Activated CD8-positive, alpha-beta memory T cell treated with anti-CD3 and anti-CD28 coated beads, Interleukin-2, amount 10 ng/mL, durations not matched to agents 7 days and 5 days (primary cell): Measurements from ENCODE around the gene TTYH3. TPM values are rescaled to one million over a fixed set of nuclear protein-coding genes. Genes with fewer than 3 reads are reported as not detected.
A peak's percentile ranks its signal among the peaks of the same experiment; 100 is the strongest.

Experiments
- ATAC-seq: fragments of 150-1000 bp; cut with Tn5 transposase; one replicate; pipeline ENCODE4 v1.10.0; 2021; ENCODE audit warnings: moderate library complexity
- CTCF ChIA-PET: fragments of 350-600 bp; sonication (Branson Sonifier 250); formaldehyde crosslinking; loops from one replicate; lab custom pipeline; 2021; ENCODE audit warnings: antibody characterized with exemption; lab: Charles Lee
- DNase-seq: peaks from one replicate; pipeline ENCODE4 v3.0.0-alpha.2; 2020
- H3K27ac Mint-ChIP-seq: one replicate; pipeline ENCODE4 v1.8.0; 2021; ENCODE audit warnings: mild to moderate bottlenecking, mixed read lengths
- H3K27me3 Mint-ChIP-seq: one replicate; pipeline ENCODE4 v1.8.0; 2021; ENCODE audit warnings: mixed read lengths
- H3K36me3 Mint-ChIP-seq: one replicate; pipeline ENCODE4 v1.8.0; 2021; ENCODE audit warnings: mild to moderate bottlenecking, mixed read lengths
- H3K4me1 Mint-ChIP-seq: one replicate; pipeline ENCODE4 v1.8.0; 2021; ENCODE audit warnings: mixed read lengths
- H3K4me3 Mint-ChIP-seq: one replicate; pipeline ENCODE4 v1.8.0; 2021; ENCODE audit warnings: mild to moderate bottlenecking, moderate library complexity, mixed read lengths
- H3K9me3 Mint-ChIP-seq: one replicate; pipeline ENCODE4 v1.8.0; 2022; ENCODE audit warnings: low read depth, mixed read lengths
- total RNA-seq, 2 experiments: library from RNA; stranded (reverse); gene quantifications; one replicate each; pipeline ENCODE4 v1.2.3, GENCODE V29; 2021

Gene TTYH3
- total RNA-seq, 2 experiments from 2014 or later = 19.9 to 31.7 TPM

DNA sequence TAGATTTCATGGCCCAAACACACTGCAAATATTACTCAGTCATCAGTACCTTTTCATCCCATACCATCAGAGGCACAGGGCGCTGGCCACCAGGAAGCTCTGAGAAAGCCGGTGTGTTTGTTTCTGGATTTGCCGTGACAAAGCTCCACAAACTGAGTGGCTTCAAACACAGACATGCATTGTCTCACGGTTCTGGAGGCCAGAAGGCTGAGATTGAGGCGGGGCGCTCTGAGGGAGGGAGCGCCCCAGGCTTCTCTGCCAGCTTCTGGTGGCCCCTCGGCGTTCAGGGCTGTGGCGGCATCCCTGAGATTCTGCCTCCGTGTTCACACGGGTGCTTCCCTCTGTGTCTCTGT lies 3.7 kb upstream of the TTYH3 start:
- no peak overlapping the region for H3K4me3 Mint-ChIP-seq
- H3K36me3 Mint-ChIP-seq = no peaks in the 10 kb centered on the region
- DNase-seq (no peak), ATAC-seq (no peak)
- H3K9me3 Mint-ChIP-seq = no peaks in the 10 kb centered on the region
- peaks cover 6% of the 10 kb centered on the region for H3K4me1 Mint-ChIP-seq
- CTCF ChIA-PET = no interaction called here
- peaks cover 12% of the 10 kb centered on the region for H3K27me3 Mint-ChIP-seq
- H3K27ac Mint-ChIP-seq = no peak overlapping the region

DNA sequence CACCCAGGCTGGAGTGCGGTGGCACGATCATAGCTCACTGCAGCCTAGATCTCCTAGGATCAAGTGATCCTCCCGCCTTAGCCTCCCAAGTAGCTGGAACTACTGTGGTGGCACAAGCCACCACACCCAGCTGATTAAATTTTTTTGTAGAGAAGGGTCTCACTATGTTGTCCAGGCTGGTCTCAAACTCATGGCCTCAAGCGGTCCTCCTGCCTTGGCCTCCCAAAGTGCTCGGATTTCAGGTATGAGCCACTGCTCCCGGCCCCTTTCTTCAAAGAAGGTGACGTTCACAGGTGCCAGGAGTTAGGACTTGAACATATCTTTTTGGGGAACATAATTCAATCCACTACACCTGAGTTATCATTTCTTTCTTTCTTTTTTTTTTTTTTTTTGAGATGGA lies 2.9 kb upstream of the TTYH3 start:
- ATAC-seq (no peak), DNase-seq (no peak)
- peaks cover 14% of the 10 kb centered on the region for H3K4me1 Mint-ChIP-seq
- H3K4me3 Mint-ChIP-seq = no peak overlapping the region
- H3K27me3 Mint-ChIP-seq = peaks cover 12% of the 10 kb centered on the region
- H3K36me3 Mint-ChIP-seq = no peaks in the 10 kb centered on the region
- no peak overlapping the region for H3K27ac Mint-ChIP-seq
- CTCF ChIA-PET = no interaction called here
- H3K9me3 Mint-ChIP-seq = no peaks in the 10 kb centered on the region

DNA sequence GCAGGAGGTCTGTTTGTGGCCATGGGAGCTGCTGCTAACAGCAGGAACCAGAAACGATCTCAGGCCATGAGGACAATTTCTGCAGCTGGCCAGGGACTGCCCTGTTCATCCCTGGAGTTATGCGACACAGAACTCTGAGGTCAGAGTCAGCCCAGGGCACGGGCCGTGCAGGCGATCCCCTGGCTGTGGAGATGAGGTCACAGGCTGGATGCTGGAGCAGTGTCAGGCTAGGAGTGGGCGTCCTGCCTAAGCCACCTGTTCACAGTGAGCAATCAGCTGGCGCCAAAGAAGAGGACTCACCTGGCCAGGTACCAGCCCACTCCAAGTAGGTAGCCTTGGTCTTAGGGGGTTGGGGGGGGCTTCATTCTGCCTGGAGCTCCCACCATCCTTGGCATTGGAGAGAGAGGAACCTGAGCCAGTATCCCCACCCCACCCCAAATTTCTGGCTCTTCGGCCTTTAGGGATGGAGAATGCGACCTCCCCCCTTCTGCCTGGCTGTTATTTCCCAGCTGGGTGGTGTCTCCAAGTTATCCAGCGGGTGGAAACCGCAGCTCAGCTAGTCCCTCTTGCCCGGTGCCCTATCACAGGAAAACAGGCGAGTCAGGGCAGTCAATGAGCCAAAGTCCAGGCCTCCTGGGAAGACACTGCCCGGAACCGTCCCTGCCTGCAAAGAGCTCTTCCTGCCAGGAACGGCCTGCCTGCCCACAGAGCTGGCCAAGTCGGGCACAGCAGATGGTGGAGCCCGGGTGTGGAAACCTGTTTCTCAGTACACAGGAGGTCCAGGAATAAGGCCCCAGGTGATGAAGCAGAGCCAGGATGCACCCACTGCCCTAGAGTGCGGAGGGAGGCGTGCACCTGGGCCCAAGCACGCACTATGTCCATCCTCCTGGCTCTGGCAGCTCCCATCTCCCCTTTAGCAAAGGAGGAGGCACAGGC lies 1.8 kb upstream of the TTYH3 start:
- H3K4me3 Mint-ChIP-seq = no peak overlapping the region
- no peaks in the 10 kb centered on the region for H3K9me3 Mint-ChIP-seq
- CTCF ChIA-PET = interaction anchor here (1.0 kb wide), 1 partner anchor 69 kb away, joined by 3 read pairs; no protein-coding TSS in a partner anchor
- H3K27me3 Mint-ChIP-seq = peaks cover 12% of the 10 kb centered on the region
- DNase-seq (no peak), ATAC-seq (no peak)
- no peak overlapping the region for H3K27ac Mint-ChIP-seq
- H3K4me1 Mint-ChIP-seq = peaks cover 17% of the 10 kb centered on the region
- H3K36me3 Mint-ChIP-seq = no peaks in the 10 kb centered on the region

DNA sequence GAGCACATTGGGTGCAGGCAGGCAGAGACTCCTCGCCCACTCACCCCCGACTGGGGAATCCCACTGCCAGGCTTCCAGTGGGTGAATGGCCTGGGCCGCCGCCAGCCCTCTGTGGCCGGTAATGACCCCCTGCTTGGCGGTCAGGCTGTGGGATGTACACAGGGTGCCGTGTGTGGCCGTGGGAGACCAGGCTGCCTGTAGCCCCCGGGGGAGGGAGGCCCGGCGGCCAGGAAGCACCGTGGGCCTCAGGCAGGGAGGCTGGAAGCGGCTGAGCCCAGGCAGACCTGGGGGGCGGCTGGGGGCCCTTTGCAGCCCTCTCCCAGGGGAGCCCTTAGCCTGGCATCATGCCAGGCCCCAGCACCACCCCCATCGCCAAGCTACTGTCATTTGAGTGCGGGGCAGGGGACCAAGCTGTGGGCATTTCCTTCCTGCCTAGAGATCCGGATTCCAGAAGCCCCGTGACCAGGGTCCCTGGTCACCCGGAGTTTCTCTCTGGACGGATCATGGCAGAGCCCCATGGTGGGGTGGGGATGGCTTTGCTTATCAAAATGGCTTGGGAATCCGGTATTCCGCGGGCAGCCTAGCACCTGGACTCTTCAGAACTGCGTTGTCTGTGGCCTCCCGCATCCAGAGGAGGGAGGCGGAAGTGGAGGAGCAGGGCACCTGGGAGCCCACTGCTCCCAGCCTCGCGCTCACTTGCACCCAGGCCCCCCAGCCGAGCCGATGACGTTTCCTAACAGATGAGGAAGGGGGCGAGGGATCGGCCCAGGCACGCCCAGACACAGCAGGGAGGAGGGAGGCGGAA lies 1.1 kb downstream of the TTYH3 start:
- CTCF ChIA-PET = interaction anchor here (1.1 to 3.3 kb wide), 4 partner anchors 10 to 165 kb away, joined by 3 to 12 read pairs (median 6); no protein-coding TSS in a partner anchor
- peak overlapping the region; percentile 79 for H3K4me3 Mint-ChIP-seq
- H3K4me1 Mint-ChIP-seq = peaks cover 17% of the 10 kb centered on the region

DNA sequence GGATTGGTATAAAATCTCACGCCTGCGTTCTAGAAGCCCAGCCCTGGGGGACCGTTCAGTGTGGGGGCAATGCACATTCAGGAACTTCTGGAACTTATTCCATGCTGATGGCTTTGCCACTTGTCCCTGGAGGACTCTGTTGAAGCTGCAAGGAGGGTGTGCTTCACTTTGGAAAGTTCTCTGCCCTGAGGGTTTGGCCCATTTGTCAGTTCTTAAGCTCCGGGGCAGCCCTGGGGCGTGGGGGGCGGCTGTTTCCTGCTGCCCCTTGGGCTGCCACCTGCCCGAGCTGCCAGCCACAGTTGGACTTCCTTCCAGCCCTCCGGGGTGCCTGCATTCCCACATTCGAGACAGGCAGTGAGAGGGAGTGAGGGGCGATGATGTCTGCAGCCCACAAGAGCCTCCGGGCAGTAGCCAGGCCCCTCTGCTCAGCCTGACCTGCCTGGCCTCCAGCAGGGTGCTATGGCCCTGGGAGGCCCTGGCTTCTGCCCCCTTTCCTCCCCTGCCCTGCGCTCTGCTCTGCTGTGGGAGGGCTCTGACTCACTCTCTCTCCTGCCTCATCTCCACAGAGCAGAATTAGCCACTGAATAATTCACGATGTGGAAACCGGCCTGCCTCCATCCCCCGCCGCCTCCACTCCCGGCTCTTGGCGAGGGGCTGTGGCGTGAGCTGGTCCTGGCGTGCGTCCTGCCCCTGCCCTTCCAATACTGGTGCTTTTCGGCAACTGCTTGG lies 1.9 kb downstream of the TTYH3 start:
- DNase-seq (peak; percentile 51), ATAC-seq (peak; percentile 17)
- Mint-ChIP-seq H3K4me1 (peaks cover 17% of the 10 kb centered on the region), H3K36me3 (no peaks in the 10 kb centered on the region), H3K4me3 (peak overlapping the region; percentile 79), H3K9me3 (no peaks in the 10 kb centered on the region), H3K27me3 (peaks cover 4% of the 10 kb centered on the region), H3K27ac (peak overlapping the region; percentile 72)
- CTCF ChIA-PET = interaction anchor here (1.1 to 3.3 kb wide), 2 partner anchors 10 to 76 kb away, joined by 3 to 12 read pairs; no protein-coding TSS in a partner anchor

More for the DNA sequence above, 1.1 kb downstream of the TTYH3 start:
- no peaks in the 10 kb centered on the region for H3K36me3 Mint-ChIP-seq
- DNase-seq = peak; percentile 54
- ATAC-seq = no peak
- peak overlapping the region; percentile 72 for H3K27ac Mint-ChIP-seq
- H3K9me3 Mint-ChIP-seq = no peaks in the 10 kb centered on the region
- H3K27me3 Mint-ChIP-seq = peaks cover 5% of the 10 kb centered on the region

DNA sequence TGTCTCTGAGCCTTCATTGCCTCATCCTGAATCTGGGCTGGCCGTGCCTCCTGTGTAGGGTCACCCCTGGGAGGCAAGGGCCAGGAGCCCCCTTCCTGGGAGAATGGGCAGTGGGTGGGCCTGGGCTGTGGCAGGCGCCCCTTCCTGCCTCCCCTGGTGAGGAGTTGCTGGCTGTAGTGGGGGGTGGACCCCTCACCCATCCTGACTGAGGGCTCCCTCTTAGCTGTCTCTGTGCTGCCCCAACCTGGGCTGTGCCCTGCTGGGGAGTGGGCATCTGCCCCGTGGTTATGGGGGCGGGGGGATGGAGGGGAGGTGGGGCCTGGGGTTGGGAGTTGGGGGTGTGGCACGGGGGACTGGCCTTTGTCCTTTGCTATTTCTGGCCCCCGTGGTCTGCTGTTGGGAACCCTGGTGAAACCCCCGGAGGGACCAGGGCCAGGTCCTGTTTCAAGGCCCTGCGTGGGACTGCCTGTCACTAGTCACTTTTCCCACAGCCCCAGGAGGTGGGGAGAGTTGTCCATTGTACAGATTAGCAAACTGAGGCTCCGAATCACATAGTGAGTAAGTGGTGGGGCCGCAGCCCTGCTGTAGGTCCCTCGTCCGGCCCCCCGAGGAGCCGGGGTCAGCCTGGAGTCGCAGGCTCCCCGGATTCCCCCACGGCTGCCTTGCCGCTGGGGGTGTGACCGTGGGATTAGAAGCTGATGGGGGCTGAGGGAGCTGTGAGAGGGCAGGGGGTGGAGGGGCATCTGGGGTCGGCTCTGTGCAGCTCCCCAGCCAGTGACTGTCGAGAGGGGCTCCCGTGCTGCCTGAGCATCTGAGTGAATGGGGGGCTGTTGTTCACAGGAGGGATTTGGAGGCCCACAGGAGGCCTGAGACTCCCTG lies 2.7 kb downstream of the TTYH3 start:
- CTCF ChIA-PET = interaction anchor here (1.0 to 2.2 kb wide), 4 partner anchors 8 to 166 kb away, joined by 3 to 11 read pairs (median 4); no protein-coding TSS in a partner anchor
- no peaks in the 10 kb centered on the region for H3K9me3 Mint-ChIP-seq
- H3K27me3 Mint-ChIP-seq = peaks cover under 1% of the 10 kb centered on the region
- H3K4me1 Mint-ChIP-seq = peaks cover 17% of the 10 kb centered on the region
- DNase-seq (no peak), ATAC-seq (no peak)
- no peak overlapping the region for H3K27ac Mint-ChIP-seq
- H3K36me3 Mint-ChIP-seq = no peaks in the 10 kb centered on the region
- no peak overlapping the region for H3K4me3 Mint-ChIP-seq

DNA sequence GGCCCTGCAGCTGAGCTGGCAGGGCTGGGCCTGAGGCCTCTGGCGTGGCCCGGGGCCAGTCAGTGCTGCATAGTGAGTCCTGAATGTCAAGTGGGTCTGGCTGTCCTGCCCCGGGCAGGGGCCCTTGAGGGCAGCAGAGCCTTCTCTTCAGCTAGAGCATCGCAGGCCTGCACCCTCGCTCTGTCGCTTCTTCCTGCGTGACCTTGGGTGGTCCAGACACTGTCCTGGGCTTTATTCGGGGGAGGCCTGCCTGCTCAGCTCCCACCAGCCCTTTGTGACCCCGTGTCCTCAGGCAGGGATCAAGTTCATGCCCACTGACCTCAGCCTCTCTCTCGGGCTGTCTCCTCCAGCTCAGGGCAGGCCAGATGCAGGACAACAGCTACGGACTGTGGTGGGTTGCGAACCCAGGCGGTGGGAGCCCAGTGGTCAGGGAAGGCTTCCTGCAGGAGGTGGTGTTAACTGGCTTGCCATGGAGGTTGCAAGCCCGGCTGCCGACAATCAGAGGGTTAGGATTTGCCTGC lies 3.4 kb downstream of the TTYH3 start:
- no peak for DNase-seq
- Mint-ChIP-seq H3K27ac (no peak overlapping the region), H3K4me1 (peaks cover 17% of the 10 kb centered on the region), H3K4me3 (no peak overlapping the region), H3K9me3 (no peaks in the 10 kb centered on the region), H3K36me3 (no peaks in the 10 kb centered on the region), H3K27me3 (no peaks in the 10 kb centered on the region)
- ATAC-seq = no peak
- CTCF ChIA-PET = interaction anchor here (1.0 to 2.2 kb wide), 4 partner anchors 9 to 166 kb away, joined by 3 to 11 read pairs (median 4); no protein-coding TSS in a partner anchor

DNA sequence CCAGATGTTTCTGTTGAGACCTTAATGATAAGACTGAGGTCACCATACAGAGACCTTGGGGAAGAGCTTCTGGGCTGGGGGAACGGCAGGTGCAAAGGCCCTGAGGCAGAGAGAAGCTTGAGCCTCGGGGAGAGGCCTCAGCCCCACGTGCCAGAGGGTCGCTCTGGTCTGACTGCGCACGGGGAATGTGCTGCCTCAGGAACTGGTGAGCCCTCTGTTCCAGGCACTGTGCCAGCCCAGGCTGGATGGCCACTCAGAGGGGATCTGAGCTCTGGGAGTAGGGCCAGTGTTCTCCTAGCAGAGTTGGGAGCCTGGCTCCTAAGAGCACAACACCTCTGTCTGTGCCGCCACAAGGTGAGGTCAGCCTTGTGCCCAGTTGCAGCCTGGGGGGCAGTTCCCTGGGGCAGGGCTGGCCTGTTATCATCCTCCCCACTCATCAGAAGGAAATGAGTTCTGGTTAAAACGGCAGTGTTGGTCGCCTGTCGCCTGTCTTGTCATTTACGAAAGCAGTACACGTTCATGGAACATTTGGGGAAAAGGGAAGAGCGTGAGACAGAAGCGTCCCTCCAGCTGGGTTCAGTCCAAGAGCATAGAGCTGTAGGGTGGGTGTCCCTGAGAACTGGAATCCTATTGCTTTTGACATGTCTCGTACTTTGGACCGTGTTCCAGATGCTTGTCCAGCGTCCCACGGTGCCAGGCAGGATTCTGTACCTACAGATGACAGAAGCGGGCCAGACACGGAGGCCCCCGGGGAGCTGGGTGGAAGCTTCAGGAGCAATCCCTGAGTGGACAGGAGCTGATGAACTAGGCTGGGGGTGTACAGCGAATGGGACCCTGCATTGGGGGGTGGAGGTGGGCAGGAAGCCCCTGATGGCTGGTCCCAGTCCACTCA lies 4.3 kb downstream of the TTYH3 start:
- DNase-seq = no peak
- Mint-ChIP-seq H3K4me1 (peaks cover 16% of the 10 kb centered on the region), H3K27ac (no peak overlapping the region), H3K4me3 (no peak overlapping the region), H3K36me3 (no peaks in the 10 kb centered on the region), H3K9me3 (no peaks in the 10 kb centered on the region), H3K27me3 (no peaks in the 10 kb centered on the region)
- no peak for ATAC-seq
- CTCF ChIA-PET = interaction anchor here (1.2 to 2.2 kb wide), 2 partner anchors 9 to 167 kb away, joined by 3 to 11 read pairs; no protein-coding TSS in a partner anchor

DNA sequence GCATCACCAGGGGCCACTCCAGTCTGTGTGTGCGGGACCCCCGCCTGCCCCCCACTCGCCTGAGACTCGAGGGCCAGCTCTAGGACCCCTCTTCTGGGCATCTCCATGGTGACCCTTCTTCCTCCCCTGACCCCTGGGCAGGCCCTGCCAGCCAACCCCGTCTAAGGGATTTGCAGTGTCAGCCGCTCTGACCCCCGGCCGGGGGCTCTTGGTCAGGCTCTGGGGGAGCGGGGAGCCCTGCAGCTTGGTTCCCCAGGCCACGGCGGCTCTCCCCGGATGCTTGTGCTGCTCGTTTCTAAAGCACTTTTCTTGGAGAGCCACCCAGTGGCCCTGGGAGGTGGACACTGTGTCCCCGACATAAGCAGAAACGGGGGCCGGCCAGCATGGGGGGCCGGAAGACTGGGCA lies 5.3 kb downstream of the TTYH3 start:
- Mint-ChIP-seq H3K27me3 (no peaks in the 10 kb centered on the region), H3K4me1 (peaks cover 14% of the 10 kb centered on the region), H3K4me3 (no peak overlapping the region), H3K27ac (no peak overlapping the region), H3K36me3 (no peaks in the 10 kb centered on the region), H3K9me3 (no peaks in the 10 kb centered on the region)
- CTCF ChIA-PET = interaction anchor here (1.0 kb wide), 1 partner anchor 73 kb away, joined by 3 read pairs; no protein-coding TSS in a partner anchor
- DNase-seq (no peak), ATAC-seq (no peak)

DNA sequence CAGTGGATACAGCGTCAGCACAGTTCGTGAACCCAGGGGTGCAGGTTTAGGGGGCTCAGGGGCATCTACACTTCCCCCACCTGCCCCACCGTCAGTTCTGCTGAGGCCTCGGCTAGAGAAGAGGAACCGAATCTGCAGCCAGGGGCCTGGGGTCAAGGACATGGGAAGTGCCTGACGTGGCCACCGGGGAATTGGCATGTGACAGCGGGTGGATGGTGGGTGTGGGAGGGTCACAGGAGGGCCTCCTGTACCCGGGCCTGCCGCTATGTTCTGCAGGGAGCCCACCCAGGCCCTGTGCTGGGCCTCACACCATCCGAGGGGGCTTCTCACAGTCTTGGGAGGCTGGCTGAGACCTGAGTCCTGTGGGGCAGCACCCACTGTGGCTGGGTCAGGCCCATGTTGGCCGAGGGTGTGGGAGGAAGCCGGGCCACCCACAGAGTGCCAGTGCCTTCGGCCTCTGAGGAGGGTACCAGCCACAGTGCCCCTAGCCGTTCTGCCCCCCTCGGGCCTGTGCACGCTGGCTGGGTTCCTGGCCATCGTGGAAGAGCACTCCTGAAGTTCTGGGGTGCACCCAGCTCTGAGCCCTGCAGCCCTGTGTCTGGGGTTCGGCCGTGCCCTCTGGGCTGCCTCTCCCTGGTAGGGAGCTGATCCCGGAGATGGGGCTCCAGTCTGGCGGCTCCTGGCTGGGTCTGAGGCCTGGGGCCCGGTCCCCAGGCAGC lies 5.9 kb downstream of the TTYH3 start:
- Mint-ChIP-seq H3K4me3 (no peak overlapping the region), H3K9me3 (no peaks in the 10 kb centered on the region), H3K36me3 (no peaks in the 10 kb centered on the region), H3K4me1 (peaks cover 12% of the 10 kb centered on the region), H3K27me3 (no peaks in the 10 kb centered on the region), H3K27ac (no peak overlapping the region)
- CTCF ChIA-PET = interaction anchor here (1.0 kb wide), 1 partner anchor 72 kb away, joined by 3 read pairs; no protein-coding TSS in a partner anchor
- ATAC-seq (no peak), DNase-seq (no peak)
